ENCODE measurements around the gene PNCK. TPM values are rescaled to one million over a fixed set of nuclear protein-coding genes. Genes with fewer than 3 reads are reported as not detected.
"Not testable (repeated sequence)": the region's sequence is repeated elsewhere in the genome, so short reads cannot be mapped to it uniquely, and the experiment has no call there.

Gene PNCK
- total and polyA plus RNA-seq, 7 donors, result 4.6 to 135 (median 49.6) TPM; not detected in 2

DNA sequence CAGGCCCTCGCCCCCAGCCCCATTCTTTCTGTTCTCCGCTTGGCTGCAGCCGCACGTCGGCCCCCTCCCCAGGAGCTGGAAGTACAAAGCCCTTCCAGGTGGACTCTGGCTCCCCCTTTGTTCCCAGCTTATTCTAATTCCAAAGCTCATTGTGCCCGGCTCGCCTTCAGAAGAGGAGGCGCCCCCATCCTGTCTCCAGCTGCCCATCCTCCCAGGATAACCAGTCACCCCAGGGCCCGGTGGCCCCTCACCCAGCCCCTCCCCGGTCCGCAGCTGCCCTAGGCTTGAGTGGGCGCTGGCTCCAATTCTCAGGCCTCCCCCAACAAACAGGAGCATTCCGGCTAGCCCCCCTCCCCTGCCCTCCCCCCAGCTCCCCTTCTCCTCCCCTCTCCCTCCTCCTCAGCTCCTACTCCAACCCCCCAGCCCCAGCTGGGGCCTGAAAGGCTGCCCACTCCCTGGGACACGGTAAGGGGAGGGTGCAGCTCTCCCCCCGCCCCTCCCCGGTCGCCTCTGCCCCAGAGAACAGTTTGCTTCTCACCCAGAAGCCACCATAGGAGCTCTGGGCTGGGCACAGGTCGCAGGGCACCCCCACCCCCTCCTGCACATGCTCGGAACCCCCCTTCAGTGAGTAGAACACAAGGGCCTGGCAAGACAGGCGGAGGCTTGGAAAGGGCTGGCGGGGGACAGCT lies 11.0 kb upstream of the PNCK start:
- DNase-seq, result peak; percentile 53
- no peak overlapping the region for H3K4me3 ChIP-seq
- intact Hi-C loops (cut with DNase I), result no loop called here
- WGBS, 2 donors, result 48 to 51% methylated on average over 21 of the region's 21 CpGs
- H3K36me3 ChIP-seq, result no peaks in the 10 kb centered on the region
- no peaks in the 10 kb centered on the region for H3K27me3 ChIP-seq
- H3K27ac ChIP-seq, result no peak overlapping the region
- H3K9me3 ChIP-seq, result no peaks in the 10 kb centered on the region
- H3K4me1 ChIP-seq, result peaks cover 0 to 9% (median 8%) of the 10 kb centered on the region in 4 donors
- TF ChIP-seq POLR2AphosphoS5 (IDR thresholded peaks at IDR 0.05) (no peak), POLR2A (IDR thresholded peaks at IDR 0.05) (no peak), EP300 (IDR thresholded peaks at IDR 0.05) (no peak)
- TF ChIP-seq, protein P1, sequence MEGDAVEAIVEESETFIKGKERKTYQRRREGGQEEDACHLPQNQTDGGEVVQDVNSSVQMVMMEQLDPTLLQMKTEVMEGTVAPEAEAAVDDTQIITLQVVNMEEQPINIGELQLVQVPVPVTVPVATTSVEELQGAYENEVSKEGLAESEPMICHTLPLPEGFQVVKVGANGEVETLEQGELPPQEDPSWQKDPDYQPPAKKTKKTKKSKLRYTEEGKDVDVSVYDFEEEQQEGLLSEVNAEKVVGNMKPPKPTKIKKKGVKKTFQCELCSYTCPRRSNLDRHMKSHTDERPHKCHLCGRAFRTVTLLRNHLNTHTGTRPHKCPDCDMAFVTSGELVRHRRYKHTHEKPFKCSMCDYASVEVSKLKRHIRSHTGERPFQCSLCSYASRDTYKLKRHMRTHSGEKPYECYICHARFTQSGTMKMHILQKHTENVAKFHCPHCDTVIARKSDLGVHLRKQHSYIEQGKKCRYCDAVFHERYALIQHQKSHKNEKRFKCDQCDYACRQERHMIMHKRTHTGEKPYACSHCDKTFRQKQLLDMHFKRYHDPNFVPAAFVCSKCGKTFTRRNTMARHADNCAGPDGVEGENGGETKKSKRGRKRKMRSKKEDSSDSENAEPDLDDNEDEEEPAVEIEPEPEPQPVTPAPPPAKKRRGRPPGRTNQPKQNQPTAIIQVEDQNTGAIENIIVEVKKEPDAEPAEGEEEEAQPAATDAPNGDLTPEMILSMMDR (IDR thresholded peaks at IDR 0.05), result no peak

- H3K36me3 ChIP-seq; H3K9me3 ChIP-seq; H3K4me1 ChIP-seq; intact Hi-C loops (cut with DNase I); H3K27ac ChIP-seq; H3K4me3 ChIP-seq; H3K27me3 ChIP-seq: not testable (repeated sequence)
- 96 to 97% methylated on average over 8 of the region's 8 CpGs for WGBS, 2 donors
- DNase-seq, result peak; percentile 38
Observed at GRCh38 chrX:153683486-153683885, 9.9 kb upstream of the PNCK start.

DNA sequence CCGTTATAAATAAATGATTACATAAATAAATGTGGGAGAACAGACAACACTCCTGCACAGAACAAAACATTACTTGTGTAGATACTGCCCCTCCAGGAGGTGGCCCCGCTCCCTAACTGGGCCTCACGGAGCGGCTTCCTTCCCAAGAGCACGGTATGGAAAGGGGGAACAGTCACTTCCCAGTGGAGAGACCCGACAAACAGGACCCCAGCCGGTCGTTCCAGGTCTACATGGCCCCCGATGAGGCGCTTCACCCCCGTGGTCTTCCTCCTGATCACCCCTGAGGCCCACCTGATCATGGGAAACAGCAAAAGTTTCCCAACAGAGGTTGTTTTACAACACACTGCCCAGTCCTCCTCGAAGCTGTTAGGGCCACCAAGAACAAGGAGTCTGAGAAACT lies 7.6 kb upstream of the PNCK start:
- Histone ChIP-seq H3K36me3 (no peaks in the 10 kb centered on the region), H3K27ac (no peak overlapping the region), H3K4me3 (no peak overlapping the region), H3K27me3 (no peaks in the 10 kb centered on the region), H3K4me1 (no peaks in the 10 kb centered on the region), H3K9me3 (no peaks in the 10 kb centered on the region)
- DNase-seq, result peak; percentile 58
- intact Hi-C loops (cut with DNase I), result no loop called here
- 72 to 77% methylated on average over 12 of the region's 12 CpGs for WGBS, 2 donors
- no peak for TF ChIP-seq EP300 (IDR thresholded peaks at IDR 0.05)
- no peak for TF ChIP-seq POLR2AphosphoS5 (IDR thresholded peaks at IDR 0.05)
- TF ChIP-seq, protein P1 (IDR thresholded peaks at IDR 0.05), result no peak
- TF ChIP-seq POLR2A (IDR thresholded peaks at IDR 0.05), result no peak

DNA sequence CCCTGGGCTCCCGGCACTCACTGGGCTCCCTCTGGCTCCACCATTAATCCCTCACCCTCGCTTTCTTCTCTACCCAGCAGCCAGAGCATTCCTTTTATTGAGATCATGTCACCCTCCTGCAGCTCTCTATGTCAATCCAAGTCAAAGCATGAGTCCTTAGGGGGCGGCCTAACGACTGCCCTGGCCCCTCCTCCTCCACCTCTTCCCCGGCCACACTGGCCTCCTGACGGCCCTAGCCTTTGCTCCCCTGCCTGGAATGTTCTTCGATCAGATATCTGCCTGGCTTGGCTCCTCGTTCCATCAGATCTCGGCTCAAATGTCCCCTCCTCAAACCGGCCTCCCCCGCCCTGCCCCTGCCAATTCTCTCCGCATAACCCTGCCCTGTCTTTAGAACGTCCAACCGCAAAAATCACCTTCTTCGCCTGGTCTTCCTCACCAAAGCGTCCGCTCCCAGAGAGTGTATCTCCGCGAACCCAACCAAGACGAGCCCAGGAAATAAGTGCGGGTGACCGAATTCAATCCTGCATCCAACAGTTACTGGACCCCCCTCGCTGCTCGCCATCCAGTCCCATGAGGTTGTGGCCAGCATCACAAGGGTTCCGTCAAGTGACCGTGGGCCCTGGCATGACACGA lies 722 bp upstream of the PNCK start:
- peak; percentile 55 for DNase-seq
- TF ChIP-seq EP300 (IDR thresholded peaks at IDR 0.05) (no peak), POLR2A (IDR thresholded peaks at IDR 0.05) (no peak), POLR2AphosphoS5 (IDR thresholded peaks at IDR 0.05) (no peak)
- TF ChIP-seq, protein P1 (IDR thresholded peaks at IDR 0.05), result no peak

GRCh38 chrX:153672531-153673427 lies 834 bp downstream of the PNCK start:
- Histone ChIP-seq H3K27ac (peak overlapping the region; percentile 59 to 82 (median 78)), H3K27me3 (no peaks in the 10 kb centered on the region), H3K9me3 (no peaks in the 10 kb centered on the region), H3K4me1 (peaks cover 0 to 3% (median 0%) of the 10 kb centered on the region in 4 donors), H3K4me3 (peak overlapping the region; percentile 22 to 52 (median 46)), H3K36me3 (no peaks in the 10 kb centered on the region)
- TF ChIP-seq EP300 (IDR thresholded peaks at IDR 0.05) (no peak), POLR2AphosphoS5 (IDR thresholded peaks at IDR 0.05) (peak in 1 of 4 donors; percentile 8)
- WGBS, 2 donors, result 33 to 43% methylated on average over 53 of the region's 53 CpGs
- intact Hi-C loops (cut with DNase I), result no loop called here
- peak; percentile 73 for DNase-seq

More for the DNA sequence above, 722 bp upstream of the PNCK start:
- Histone ChIP-seq H3K36me3 (no peaks in the 10 kb centered on the region), H3K4me1 (no peaks in the 10 kb centered on the region), H3K4me3 (no peak overlapping the region), H3K9me3 (no peaks in the 10 kb centered on the region), H3K27me3 (no peaks in the 10 kb centered on the region), H3K27ac (peak overlapping the region in 2 of 4 donors; percentile 47 to 58)
- 75 to 78% methylated on average over 27 of the region's 27 CpGs for WGBS, 2 donors
- intact Hi-C loops (cut with DNase I), result no loop called here

All from sigmoid colon (tissue), 7 donors.